Posterior vena cava (tissue), 2 donors: Measurements from ENCODE around the gene MAP3K9. TPM values are rescaled to one million over a fixed set of nuclear protein-coding genes. Genes with fewer than 3 reads are reported as not detected.

ENCODE experiments used
- DNase-seq: peaks from one replicate; pipeline ENCODE4 v3.0.0-alpha.2; 2020; ENCODE audit warnings: low spot score
- intact Hi-C, 2 donors: fragments of 100-400 bp; cut with DNase I; formaldehyde crosslinking; loops; one replicate each; pipeline versions ENCODE4 v1.14.1 to v1.14.2; 2022 to 2023
- total RNA-seq, 2 donors: library from RNA; stranded (reverse); fragmentation: NEBNext Ultra II Directional; extraction: Animal tissue kit (Norgen Biotek cat#: 25700); gene quantifications; one replicate each; pipeline ENCODE4 v1.2.1, GENCODE V29; 2021
- donor health status: DM: yes; HTN: yes; CAD: no.
- donor health status: DM: yes; HTN: yes; CAD: no.

Gene MAP3K9
- total RNA-seq, 2 donors from 2014 or later: 0.14 to 0.51 TPM

- intact Hi-C loops: loop anchor here in 1 of 2 donors (10.0 kb wide), 1 partner anchor 152 kb away; no protein-coding TSS in a partner anchor
- no peak for DNase-seq
These were observed 14.0 kb upstream of the MAP3K9 start for GRCh38 chr14:70823281-70823680.

- intact Hi-C loops: loop anchor here in 1 of 2 donors (10.0 kb wide), 1 partner anchor 152 kb away; no protein-coding TSS in a partner anchor
- no peak for DNase-seq
These were observed 13.3 kb upstream of the MAP3K9 start for GRCh38 chr14:70822530-70823185.

DNA sequence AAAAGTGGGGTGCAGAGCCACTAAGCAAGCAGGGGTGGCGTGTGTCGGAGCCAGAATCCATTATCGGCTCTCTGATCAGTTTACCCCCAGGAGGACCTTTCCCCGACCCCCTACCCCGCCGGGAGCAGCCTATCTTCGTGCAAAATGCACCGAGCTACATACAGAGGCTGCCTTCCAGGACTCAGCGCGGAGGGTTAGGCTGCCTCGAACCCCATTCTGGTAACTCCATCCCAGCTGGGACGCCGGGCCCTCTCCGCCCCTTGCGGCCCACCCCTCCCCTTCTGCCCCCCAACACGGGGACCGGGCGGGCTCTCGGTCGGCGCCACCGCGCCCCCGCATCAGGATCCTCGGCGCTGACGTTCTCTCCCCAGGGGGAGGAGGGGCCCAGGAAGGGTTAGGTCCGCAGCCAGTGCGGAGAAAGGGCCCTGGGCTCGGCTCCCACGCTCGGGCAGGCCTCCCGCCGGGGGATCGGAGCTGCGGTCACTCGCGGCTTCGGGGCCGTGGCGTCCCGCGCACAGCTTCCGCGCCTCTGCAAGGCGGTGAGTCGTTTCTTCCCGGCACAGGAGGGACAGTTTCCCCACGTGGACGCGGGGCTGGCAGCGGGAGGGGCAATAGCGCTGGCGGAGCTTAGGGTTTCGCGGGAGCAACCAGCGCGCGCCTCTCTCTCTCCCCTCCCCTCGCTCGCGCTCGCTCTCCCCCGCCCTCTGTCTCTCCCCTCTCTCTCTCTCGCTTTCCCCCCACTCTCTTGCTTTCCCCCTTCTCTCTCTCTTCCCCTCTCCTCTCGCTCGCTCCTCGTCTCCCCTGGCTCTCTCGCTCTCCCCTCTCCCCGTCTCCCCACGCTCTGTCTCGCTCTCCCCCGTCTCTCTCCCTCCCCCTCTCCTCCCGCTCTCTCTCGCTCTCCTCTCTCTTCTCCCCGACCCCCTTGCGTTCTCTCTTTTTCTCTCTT, 12.5 kb upstream of the MAP3K9 start:
- peak; percentile 91 for DNase-seq
- intact Hi-C loops: loop anchor here in 1 of 2 donors (10.0 kb wide), 1 partner anchor 153 kb away; no protein-coding TSS in a partner anchor

DNA sequence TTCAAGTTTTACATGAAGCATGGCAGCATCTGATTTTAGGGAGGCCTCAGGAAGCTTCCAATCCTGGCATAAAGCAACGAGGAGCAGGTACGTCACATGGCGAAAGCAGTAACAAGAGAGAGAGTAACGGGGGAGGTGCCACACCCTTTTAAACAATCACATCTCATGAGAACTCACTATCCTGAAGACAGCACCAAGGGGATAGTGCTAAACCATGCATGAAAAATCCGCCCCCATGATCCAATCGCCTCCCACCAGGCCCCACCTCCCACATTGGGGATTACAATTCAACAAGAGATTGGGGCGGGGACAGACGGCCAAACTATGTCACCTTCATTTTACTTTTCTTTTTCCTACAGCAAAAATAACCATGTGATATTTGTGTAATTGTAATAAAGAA, 7.2 kb upstream of the MAP3K9 start:
- no peak for DNase-seq
- intact Hi-C loops: no loop called here

DNA sequence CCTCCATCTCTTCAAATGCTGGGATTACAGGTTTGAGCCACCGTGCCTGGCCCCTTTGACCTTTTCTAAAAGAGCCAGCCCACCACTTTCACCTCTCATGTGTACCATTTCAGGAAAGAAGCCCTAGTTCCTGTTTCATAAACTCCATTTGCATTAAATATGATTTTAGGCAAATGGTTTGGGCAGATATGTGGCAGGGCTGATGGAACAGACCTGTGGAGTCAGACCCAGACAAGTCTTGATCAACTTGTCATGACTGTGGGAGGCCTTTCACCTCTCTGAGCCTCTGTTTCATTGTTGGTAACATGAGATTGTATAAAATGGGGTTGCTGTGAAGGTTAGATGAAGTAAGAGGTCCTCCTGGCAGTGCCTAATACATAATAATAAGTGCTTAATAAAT, 5.2 kb upstream of the MAP3K9 start:
- intact Hi-C loops: no loop called here
- DNase-seq: no peak

DNA sequence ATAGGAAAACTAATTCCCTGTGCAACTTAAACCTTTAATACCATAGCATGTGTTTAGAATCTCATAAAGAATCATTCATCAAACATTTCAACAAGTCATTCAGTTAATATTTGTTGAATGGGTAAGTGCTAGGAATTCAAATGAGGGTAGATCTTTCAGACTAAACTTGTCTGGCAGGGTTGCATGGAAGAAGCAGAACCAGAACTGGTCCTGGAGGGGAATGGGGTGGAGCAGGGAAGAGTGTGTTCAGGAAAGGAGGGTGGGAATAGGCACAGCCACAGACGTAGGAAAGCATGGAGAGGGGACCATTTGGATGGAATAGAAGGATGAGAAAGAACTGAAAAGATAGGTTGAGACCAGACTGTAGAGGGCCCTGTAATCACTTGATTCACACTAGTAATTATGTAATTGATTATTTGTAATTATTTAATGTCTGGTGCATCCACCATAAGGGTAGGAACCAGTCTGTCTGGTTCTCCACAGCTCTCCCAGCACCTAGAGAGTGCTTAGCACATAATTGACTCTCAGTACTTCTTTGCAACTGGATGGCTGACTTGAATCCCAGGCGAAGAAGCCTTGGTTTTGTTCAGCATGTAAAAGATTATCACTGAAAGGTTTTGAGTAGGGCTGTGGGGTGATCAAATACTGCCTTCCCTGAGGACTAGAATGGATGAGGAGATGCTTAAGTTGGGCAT, 3.0 kb upstream of the MAP3K9 start:
- no peak for DNase-seq
- intact Hi-C loops: no loop called here

DNA sequence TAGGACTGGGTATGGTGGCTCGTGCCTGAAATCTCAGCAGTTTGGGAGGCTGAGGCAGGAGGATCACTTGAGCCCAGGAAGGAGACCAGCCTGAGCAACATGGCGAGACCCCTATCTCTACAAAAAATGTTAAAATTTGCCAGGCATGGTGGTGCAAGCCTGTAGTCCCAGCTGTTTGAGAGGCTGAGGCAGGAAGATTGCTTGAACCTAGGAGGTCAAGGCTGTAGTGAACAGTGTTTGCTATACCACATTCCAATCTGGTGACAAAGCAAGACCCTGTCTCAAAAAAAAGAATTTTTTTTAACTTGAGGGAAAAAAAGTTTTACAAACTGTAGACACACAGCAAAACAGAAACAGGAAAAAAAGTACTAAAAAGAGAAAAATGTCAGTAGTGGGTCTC, 2.3 kb upstream of the MAP3K9 start:
- intact Hi-C loops: no loop called here
- no peak for DNase-seq

DNA sequence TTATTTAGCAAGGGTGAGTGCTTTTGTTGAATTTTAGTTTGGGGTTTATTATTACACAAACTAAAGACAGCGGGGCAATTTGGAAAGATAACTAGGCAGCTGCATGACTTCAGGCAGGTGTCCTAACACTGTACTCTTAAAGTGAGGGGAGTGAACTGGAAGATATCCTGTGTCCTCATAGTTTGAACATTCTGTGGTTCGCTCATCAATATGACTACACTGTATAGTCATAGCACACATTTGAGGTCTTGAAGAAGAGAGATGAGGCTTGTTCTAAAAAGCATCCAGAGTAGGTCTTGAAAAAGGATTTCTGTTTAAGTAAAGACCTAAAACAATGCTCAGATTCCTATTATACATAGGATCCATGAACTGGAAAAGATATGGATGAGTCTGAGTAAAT, 1.7 kb upstream of the MAP3K9 start:
- intact Hi-C loops: no loop called here

GRCh38 chr14:70810621-70811020, 1.3 kb upstream of the MAP3K9 start:
- intact Hi-C loops: loop anchor here in 1 of 2 donors (1.0 kb wide), 1 partner anchor 24 kb away; no protein-coding TSS in a partner anchor
- DNase-seq: no peak

More for the DNA sequence above, 1.7 kb upstream of the MAP3K9 start:
- no peak for DNase-seq

DNA sequence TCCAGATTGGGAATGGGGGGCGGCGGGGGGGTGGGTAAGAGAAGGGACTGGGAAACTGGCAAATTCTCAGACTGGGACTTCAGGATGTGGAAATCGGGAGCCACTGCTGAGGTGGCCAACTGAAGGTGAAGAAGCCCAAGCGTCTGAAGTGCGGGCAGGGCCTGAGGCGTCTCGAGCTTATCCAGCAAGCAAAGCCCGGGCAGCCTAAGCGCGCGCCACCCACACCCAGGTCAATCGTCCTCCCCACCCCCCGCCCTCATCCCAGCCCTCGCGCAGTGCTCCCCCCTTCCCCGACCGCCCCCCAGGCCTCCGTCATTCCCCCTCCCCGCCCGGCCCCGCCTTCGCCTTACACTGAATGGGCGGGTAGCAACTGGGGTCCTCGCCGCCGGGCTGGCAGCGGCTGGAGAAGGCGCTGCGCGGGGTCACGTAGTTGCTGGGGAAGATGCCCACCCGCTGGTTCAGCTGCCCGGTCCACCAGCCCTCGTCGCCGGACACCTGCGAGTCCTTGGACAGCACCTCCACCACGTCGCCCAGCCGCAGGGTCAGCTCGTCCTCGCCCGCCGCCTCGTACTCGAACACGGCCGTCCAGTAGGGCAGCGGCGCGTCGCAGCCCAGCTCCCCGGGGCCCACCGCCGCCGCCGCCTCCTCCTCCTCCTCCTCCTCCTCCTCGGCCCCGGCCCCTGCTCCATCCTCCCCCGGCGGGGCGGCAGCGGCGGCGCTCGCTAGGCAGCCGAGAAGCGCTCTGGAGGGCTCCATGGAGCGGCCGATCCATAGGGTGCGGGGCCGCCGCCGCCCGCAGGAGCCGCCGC, 693 bp downstream of the MAP3K9 start:
- peak; percentile 84 for DNase-seq
- intact Hi-C loops: no loop called here

DNA sequence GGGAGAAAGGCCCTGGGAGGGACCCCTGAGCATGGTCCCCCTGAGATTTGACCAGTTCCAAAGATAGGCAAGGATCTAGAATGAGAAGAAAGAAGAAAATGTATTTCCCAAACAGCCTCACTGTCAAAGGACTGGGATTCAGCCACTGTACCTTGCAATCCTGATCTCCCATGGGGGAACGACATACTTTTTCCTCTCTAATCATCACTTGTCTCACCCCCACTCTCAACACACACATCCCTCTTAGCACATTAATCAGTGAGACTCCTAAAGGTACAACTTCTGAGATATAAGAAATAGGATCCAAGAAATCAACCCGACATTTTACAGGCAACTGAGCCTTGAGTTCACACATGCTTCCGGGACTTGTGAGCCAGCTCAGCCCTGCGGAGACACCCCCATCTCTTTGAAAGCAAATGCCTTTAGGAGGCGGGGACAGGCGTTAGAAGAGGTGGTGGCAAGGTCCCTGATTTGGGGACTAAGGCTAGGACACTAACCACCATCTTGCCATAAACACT, 1.4 kb downstream of the MAP3K9 start:
- no peak for DNase-seq
- intact Hi-C loops: no loop called here

- DNase-seq: no peak
- intact Hi-C loops: loop anchor here in 1 of 2 donors (5.0 kb wide), 1 partner anchor 1843 kb away; no protein-coding TSS in a partner anchor
These were observed 4.7 kb downstream of the MAP3K9 start for GRCh38 chr14:70804556-70805162.

DNA sequence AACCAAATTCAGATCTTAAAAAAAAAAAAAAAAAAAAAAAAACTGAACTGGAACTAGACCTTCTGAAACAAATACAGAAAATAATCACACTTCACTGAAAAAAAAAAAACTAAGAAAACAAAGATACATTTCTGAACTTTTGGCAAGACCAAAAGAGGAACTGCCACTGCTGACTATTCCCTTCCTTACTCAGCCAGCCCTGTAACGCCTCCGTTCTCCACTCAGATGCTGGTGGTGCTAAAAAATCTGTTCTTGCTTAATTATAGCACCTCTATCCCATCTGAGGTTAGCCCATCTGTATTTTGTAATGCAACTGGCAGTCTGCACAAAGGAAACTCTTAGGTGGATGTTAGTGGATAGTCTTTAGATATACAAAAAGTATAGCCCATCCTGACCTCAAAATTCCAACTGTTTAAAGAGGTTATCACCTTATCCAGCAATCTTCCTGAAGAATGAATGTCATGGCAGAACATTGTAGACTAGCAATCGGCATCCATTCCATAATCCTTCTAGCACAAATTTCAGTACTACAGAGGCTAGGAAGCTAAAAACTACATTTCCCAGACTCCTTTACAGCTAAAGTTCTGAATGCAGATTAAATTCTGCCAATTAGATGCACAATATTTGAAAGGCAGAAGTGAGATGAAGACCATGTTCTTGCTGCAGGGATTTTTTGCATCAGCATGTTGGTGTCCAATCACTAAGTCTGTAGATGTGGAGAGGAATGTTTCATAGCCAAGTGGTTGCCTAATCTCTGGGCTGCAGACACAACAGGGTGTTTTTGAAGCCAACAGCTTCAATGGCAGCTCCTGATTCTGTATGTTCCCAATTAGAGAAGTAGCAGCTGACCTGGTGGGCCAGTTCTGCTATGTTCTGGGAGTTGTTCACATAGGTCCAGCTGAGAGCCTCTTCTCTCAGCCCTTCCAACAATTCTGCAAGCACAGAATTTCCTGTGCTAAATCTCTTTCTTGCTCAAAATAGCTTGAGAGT, 5.7 kb downstream of the MAP3K9 start:
- intact Hi-C loops: loop anchor here in 1 of 2 donors (5.0 kb wide), 1 partner anchor 1844 kb away; no protein-coding TSS in a partner anchor
- no peak for DNase-seq

DNA sequence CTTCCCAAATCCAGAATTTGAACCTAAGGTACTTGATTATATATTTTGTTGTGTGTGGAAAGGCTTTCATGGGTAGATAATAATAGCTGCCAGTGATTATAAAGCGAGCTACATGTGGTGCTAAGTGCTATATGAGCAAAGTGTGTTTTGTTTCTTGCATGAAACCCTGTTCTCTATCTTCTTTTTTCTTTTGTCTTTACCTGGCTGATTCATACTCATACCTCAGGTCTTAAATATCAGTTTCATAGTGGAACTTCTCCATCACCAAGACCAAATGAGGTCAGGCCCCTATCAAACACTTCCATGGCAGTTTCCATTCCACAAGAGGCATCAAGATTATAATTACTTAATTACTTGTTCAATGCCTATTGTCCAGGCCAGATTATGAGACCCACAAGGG, 6.9 kb downstream of the MAP3K9 start:
- no peak for DNase-seq
- intact Hi-C loops: loop anchor here in 1 of 2 donors (5.0 kb wide), 1 partner anchor 1845 kb away; no protein-coding TSS in a partner anchor

DNA sequence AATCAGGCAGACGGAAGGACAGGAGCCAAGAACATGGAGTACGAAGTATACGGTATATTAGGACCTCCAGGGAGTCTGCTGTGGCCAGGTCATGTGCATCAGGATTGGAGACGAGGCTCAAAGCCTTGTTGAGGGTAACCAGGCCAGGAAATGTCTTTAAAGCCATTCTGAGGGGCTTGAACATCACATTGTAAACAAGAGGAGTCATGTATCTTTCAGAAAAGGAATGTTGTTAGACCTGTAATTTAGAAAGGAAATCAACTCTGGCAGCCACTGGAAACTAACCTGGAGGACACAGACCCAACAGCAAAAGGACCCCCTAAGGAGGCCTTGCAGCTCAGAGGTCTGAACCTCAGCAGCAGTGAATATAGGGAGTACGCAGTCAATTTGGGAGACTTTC, 7.5 kb downstream of the MAP3K9 start:
- intact Hi-C loops: loop anchor here in 1 of 2 donors (5.0 kb wide), 1 partner anchor 1845 kb away; no protein-coding TSS in a partner anchor
- DNase-seq: no peak

GRCh38 chr14:70796551-70796950, 12.8 kb downstream of the MAP3K9 start:
- intact Hi-C loops: no loop called here
- no peak for DNase-seq

DNA sequence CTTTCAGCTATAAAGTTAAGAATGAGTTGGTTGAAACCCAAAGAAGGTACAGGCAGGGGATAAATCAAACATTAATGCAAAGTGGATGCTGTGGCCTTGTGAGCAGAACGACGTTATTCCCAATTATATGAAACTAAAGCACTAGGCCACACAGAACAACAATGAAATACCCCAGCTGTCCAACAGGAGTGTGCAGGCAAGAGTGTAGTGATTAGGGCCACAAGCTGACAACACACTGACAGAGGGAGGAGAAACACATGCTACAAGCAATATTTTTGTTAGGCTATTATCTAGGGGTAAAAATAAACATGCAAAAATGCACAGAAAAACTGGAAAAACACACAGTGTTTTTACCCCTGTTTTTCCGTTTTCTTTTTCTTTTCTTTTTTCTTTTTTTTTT, 15.0 kb downstream of the MAP3K9 start:
- intact Hi-C loops: no loop called here
- no peak for DNase-seq
